ENCODE results near the gene XXYLT1. TPM values are rescaled to one million over a fixed set of nuclear protein-coding genes. Genes with fewer than 3 reads are reported as not detected.

Gene XXYLT1
- total and polyA plus RNA-seq, 2 of the 4 experiments (the other 2 are of a cell fraction), result 14.7 to 18.1 TPM

DNA sequence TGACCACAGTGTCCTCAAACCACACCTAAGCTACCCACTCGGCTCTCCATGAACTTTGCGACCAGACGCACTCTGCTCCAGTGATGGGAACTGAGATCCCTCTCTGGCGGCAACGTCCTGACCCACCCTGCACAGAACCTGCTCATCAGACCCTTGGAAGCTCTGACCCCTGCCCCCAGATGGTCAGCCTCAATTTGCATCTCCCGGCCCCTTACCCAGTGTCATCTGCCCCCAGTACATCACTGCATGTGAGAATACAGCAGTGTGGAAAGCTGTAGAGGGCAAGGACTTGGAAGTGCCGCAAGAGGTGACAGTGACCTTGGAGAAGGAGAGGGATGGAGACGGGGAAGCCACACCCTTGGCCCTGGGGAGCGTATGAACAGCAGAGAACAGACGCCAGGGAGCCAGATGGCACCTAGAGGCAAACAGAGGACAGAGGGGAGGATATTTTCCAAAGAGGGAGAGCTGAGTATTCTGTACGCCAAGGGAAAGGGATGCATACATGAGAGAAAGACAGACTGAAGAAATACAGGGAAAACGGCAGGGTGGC, 192.0 kb downstream of the XXYLT1 start:
- H3K27ac ChIP-seq (ENCODE audit: insufficient read depth, low read length), result no peak overlapping the region
- H2BK5ac ChIP-seq (ENCODE audit: low read depth, low read length, poor library complexity, severe bottlenecking), result no peak overlapping the region
- TF ChIP-seq MAFK (IDR thresholded peaks at IDR 0.05; ENCODE audit: low read depth, low read length), result no peak
- no peak for TF ChIP-seq CTCF (conservative IDR thresholded peaks at IDR 0.05; ENCODE audit: low read depth, low read length)
- no peak for TF ChIP-seq RAD21 (IDR thresholded peaks at IDR 0.05; ENCODE audit: low read length)
- no peak for TF ChIP-seq RCOR1 (IDR thresholded peaks at IDR 0.05; ENCODE audit: insufficient replicate concordance, low read length)
- no peak for TF ChIP-seq CHD1 (IDR thresholded peaks at IDR 0.05; ENCODE audit: low read depth, low read length)
- no peak for TF ChIP-seq SMC3 (IDR thresholded peaks at IDR 0.05; ENCODE audit: low read depth, low read length)
- TF ChIP-seq MXI1 (IDR thresholded peaks at IDR 0.05; ENCODE audit: borderline replicate concordance, low read depth, low read length), result no peak
- TF ChIP-seq CEBPB (IDR thresholded peaks at IDR 0.05; ENCODE audit: low read depth, low read length), result no peak
- peaks cover 20% of the 10 kb centered on the region for H3K4me1 ChIP-seq (ENCODE audit: control insufficient read depth, insufficient read depth, low read length)
- H4K8ac ChIP-seq (ENCODE audit: low read depth in 2 of 2, low read length in 2 of 2), result no peak overlapping the region
- ChIA-PET POLR2A (ENCODE audit: unreplicated experiment) (no interaction called here), CTCF (no interaction called here)
- H3K18ac ChIP-seq (ENCODE audit: low read depth, low read length), result no peak overlapping the region
- H2BK120ac ChIP-seq (ENCODE audit: low read depth, low read length), result no peak overlapping the region
- H3K4me3 ChIP-seq (ENCODE audit: insufficient read depth, low read depth, low read length), result no peak overlapping the region
- H2AK5ac ChIP-seq (ENCODE audit: low read depth, low read length), result no peak overlapping the region
- no peak overlapping the region for H3K9ac ChIP-seq (ENCODE audit: low read depth, low read length)
- no peaks in the 10 kb centered on the region; a peak in 1 of 4 replicates for H3K79me1 ChIP-seq (ENCODE audit: low read depth in 1 of 2, low read length in 2 of 2)
- no peak overlapping the region for H4K91ac ChIP-seq (ENCODE audit: insufficient read depth, low read depth, low read length)
- no peak overlapping the region for H3K56ac ChIP-seq (ENCODE audit: extremely low read depth, insufficient read depth, low read length)
- ATAC-seq (ENCODE audit: low read depth) (no peak), DNase-seq (no peak)
- dilution Hi-C loops (cut with HindIII; ENCODE audit: low sequenced_read_pairs, unreplicated experiment), result no loop called here
- 93% methylated on average over 3 of the region's 12 CpGs; no CpG with 5 or more reads in 1 of the 2 experiments for WGBS, 2 experiments (ENCODE audit: extremely low coverage in 2 of 2, insufficient read length in 1 of 2)
- intact Hi-C loops (cut with micrococcal nuclease), result no loop called here
- H4K20me1 ChIP-seq (ENCODE audit: insufficient read depth, low read length), result peaks cover 2% of the 10 kb centered on the region; the same call in 1 of the 2 replicates
- H2AFZ ChIP-seq (replicated peaks; ENCODE audit: low read length, poor library complexity), result no peak overlapping the region
- H4K5ac ChIP-seq (ENCODE audit: low read depth, low read length), result no peak overlapping the region
- no peaks in the 10 kb centered on the region for H3K27me3 ChIP-seq (ENCODE audit: control insufficient read depth, insufficient read depth, low read length)
- no peak overlapping the region for H3K4ac ChIP-seq (ENCODE audit: low read depth, low read length)
- no peak overlapping the region for H2BK20ac ChIP-seq (ENCODE audit: low read depth, low read length)
- no peaks in the 10 kb centered on the region for H3K36me3 ChIP-seq (ENCODE audit: control insufficient read depth, insufficient read depth, low read length)
- no peak overlapping the region for H2AK9ac ChIP-seq (replicated peaks; ENCODE audit: low read depth, low read length, poor library complexity)
- no peak overlapping the region for H3K4me2 ChIP-seq (ENCODE audit: low read depth, low read length)
- no peak overlapping the region for H3K23ac ChIP-seq (ENCODE audit: low read depth, low read length)
- BruUV-seq (replicated peaks), result no TSS peak
- in situ Hi-C loops (cut with MboI; ENCODE audit: low sequenced_read_pairs), result no loop called here
- no peaks in the 10 kb centered on the region for H3K9me1 ChIP-seq (ENCODE audit: insufficient read depth, low read length)
- H2BK15ac ChIP-seq (ENCODE audit: low read depth, low read length), result no peak overlapping the region
- no peak overlapping the region for H3K14ac ChIP-seq (replicated peaks; ENCODE audit: low read depth, low read length)
- no peaks in the 10 kb centered on the region for H3K9me3 ChIP-seq (ENCODE audit: control insufficient read depth, insufficient read depth, low read length)

All from IMR-90 (cell line).